Medulla oblongata (tissue), 1 donor: ENCODE measurements around the gene HOXA2.
A peak's percentile ranks its signal among the peaks of the same experiment; 100 is the strongest.

Source experiments
- DNase-seq: peaks from one replicate; pipeline ENCODE4 v3.0.0-alpha.2; 2015; ENCODE audit errors: extremely low spot score

Gene HOXA2

DNA sequence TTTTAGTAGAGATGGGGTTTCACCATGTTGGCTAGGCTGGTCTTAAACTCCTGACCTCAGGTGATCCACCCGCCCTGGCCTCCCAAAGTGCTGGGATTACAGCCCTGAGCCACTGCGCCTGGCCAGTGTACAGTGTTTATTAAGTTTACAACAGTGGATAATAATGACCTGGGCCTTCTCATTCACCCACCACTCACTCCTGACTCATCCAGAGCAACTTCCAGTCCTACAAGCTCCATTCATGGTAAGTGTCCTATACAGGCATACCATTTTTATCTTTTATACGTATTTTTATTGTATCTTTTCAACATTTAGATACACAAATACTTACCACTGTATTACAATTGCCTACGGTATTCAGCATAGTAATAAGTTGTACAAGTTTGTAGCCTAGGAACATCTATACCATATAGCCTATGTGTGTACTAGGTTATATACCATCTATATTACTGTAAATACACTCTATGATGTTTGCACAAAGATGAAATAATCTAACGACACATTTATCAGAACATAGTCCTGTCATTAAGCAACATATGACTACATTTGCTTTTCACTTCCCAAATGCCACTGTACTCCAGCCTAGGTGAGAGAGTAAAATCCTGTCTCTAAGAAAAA is 23.8 kb downstream of the HOXA2 start:
- DNase-seq: no peak

DNA sequence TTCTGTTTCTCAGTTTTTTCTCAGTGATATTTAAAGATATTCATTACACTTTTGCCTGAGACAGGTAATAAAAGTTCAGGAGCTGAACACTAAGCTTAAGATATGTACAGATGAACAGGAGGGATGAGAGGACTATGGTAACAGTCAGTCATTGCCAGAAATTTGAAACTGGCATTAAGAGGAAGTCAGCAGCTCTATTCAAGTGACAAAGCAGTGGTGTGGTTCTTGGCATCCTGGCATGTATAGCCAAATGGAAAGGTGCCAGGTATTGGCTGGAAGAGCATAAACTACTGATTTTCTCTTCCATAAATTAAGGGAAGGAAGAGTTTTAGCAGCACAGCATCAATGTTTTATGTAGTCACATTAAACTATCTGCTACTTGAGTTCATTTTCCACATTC is 29.4 kb downstream of the HOXA2 start:
- peak; percentile 51 for DNase-seq

DNA sequence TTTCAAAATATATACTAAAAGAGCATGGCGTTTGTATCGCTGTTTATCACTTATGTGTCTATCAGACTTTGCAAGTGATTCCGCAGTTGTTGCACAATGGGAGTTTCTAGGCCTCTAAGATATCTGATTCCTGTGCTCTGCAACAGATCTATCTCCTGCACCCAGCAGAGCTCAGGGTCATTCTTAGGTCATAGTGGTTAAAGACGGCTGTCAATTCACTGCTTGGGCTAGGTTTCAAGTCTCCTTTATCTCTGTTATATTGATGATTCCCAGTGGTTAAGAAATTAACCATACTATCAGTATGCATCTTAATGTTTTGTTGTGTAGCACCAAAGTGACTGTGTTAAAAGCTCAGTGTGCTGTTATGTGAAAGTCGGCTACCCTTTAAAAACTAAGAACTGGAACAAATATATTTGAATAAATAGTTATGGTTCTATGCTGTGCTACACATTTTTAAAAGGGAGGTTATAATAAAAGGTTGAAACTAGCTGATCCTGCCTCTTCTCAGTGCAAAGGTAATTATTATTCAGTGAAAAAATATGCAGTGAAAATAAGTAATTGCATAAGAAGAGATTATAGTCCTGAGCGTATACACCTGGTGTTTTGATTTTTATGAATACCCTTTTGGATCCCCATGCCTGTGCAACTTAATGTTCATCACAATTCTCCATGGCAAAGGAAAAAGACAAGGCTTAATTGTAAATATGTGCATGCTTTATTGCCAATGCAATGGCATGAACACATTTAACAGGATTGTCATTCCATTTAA is 30.7 kb downstream of the HOXA2 start:
- DNase-seq: no peak

DNA sequence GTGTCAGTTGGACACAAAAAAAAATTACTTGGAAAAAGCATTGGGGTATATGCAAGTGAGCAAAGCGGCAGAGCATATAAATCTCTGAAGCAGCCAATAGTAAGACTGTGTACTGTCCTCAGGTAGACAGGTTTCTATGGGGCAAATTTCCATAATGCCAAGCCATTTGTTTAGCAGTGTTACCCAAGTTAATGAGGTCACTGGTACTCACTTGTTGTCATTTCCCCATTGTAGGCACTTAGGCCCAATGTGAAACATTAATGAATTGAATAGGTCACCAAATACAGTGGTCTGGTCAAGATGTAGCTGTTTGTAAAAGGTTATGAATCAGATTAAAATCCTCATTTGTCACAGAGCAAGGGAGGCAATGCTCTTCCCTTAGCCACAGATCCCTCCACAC is 34.2 kb downstream of the HOXA2 start:
- no peak for DNase-seq

DNA sequence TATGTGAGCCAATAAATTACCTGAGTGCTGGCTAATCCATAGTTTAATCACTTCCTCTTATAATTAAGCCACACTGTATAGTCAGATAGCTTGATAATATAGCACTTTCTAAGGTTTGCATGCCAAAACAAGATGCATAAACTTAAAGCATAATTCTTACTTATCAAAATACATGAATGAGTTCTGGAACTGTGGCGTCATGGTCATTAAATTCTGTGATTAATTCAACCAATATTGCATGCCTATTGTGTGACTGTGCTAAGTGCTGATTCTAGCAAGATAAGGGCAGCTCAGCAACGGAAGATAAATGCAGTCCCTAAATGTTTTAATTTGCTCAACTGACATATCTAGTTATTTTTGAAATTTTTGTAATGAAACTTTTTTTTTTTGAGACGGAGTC is 36.3 kb downstream of the HOXA2 start:
- no peak for DNase-seq

DNA sequence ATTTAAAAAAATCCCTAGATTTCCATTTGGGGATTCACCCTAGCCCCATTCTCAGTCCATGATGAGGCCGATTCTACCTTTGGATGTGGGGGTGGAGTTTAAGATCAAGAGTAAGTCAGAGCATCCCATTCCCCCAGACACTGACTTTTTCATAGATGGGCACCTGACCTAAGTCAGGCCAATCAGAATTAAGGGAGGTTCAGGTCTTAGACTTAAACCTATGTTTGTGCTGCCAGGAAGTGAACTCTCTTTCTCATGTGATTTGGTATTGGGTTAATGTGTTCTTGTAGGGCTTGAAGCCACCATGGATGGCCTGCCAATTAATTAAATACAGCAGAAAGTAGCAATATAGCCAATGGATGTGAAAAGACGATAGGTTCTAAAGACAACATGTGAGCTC is 36.8 kb downstream of the HOXA2 start:
- DNase-seq: no peak

DNA sequence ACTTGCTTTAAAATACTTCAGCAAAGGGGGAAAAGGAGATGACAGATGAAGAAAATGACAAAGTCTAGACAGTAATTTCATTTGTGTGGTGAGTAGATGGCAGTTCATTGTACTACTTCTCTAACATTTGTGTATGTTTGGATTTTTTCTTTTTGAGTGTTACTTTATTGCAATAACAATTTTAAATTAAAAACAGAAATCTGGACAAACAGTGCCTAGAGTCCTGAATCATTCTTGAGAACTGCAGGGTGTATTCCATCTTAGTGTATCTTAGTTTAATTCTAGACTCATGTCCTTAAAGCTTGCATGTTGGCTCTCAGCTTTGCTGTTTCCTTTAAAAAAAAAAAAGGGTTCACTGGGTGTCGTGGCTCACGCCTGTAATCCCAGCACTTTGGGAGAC is 37.8 kb downstream of the HOXA2 start:
- DNase-seq: no peak

DNA sequence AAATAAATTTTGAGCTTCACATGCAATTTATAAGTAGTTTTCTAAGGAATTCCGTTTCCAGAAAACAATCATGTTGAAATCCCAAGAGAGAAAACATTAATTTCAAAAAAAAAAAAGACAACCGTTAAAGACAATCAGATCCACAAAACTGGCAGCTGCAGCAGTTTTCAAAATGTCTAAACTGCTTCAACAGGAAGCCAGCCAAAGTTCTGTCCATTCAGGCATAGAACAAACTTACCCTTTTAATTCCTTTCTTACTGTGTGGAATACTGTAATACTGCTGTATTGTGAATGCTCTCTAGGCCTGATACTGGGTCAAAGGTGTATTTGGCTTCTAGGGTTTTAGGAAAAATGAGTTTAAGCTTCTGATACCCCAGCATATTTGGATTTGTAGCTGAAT is 38.3 kb downstream of the HOXA2 start:
- DNase-seq: peak; percentile 55

DNA sequence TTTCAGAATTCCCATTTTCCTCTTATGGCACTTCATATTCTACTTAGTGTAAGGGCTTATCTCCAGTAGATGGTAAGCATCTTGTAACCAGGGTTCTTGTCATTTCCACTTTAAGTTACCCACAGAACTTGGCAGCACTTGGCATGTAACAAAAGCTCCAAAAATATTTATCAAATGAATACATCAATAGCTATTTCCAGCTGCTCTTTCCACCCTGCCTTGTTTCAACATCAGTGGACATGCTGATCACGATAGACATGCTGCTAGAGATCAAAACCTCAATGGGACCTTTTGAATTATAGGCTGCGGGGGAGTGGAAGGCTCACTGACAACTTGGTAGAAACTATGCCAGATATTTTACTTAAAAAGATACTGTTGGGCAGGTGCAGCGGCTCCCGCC is 39.5 kb downstream of the HOXA2 start:
- no peak for DNase-seq

DNA sequence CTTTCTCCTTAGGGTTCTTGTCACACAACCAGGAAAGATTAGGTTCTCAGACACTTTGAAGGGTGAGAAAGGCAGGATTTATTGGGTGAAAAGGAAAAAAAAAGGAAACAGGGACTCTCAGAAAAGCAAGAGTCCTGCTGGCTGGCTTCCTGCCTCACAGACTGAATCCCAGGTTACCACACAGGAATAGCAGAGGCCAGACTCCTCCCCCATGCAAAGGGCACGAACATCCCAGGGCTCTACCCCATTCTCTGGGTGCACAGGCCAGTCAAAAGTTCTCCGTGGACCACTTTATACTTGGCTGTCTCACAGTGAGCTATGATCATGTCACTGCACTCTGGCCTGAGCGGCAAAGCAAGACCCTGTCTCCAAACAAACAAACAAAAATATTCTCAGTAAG is 49.3 kb downstream of the HOXA2 start:
- no peak for DNase-seq

DNA sequence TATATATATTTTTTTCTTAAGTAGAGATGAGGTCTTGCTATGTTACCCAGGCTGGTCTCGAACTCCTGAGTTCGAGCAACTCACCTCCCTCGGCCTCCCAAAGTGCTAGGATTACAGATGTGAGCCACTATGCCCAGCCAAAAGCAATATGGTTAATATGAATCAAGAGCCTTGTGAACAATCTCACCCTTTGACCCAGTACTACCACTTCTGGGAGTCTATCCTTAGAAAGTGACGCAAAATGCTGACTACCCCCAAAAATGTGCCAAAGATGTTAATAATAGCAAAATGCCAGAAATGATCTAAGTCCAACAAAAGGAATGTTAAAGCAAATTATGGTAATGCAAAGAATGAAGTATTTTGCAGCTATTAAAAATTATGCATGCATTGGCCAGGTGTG is 51.0 kb downstream of the HOXA2 start:
- DNase-seq: no peak
